WTC11 (cell line): Measurements from ENCODE around the gene AFF3. TPM values are rescaled to one million over a fixed set of nuclear protein-coding genes. Genes with fewer than 3 reads are reported as not detected.

Source experiments
- ATAC-seq: fragments of 200-7000 bp; cut with Tn5 transposase; 2 replicates; pipeline ENCODE4 v1.10.0; 2021; ENCODE audit warnings: mild to moderate bottlenecking, moderate library complexity
- CTCF ChIA-PET: fragments of 300-600 bp; sonication (Branson Sonifier 250); formaldehyde crosslinking; loops from one replicate; lab custom pipeline; 2021; ENCODE audit warnings: antibody characterized with exemption; lab: Charles Lee
- POLR2A ChIA-PET: fragments of 350-600 bp; sonication (Branson Sonifier 250); formaldehyde crosslinking; loops from one replicate; lab custom pipeline; 2021; ENCODE audit warnings: antibody characterized with exemption; lab: Charles Lee
- DNase-seq: peaks from one replicate; pipeline ENCODE4 v3.0.0; 2021; ENCODE audit warnings: low spot score
- H3K27ac Mint-ChIP-seq: 2 replicates; pipeline ENCODE4 v1.8.0; 2021; ENCODE audit warnings: mixed read lengths
- H3K27me3 Mint-ChIP-seq: 2 replicates; pipeline ENCODE4 v1.8.0; 2021; ENCODE audit warnings: low read depth, mild to moderate bottlenecking, moderate library complexity, mixed read lengths
- H3K36me3 Mint-ChIP-seq: 2 replicates; pipeline ENCODE4 v1.8.0; 2021; ENCODE audit warnings: mixed read lengths
- H3K4me1 Mint-ChIP-seq: 2 replicates; pipeline ENCODE4 v1.8.0; 2022; ENCODE audit warnings: mixed read lengths
- H3K4me3 Mint-ChIP-seq: 2 replicates; pipeline ENCODE4 v1.8.0; 2021; ENCODE audit warnings: mild to moderate bottlenecking, moderate library complexity, mixed read lengths
- H3K9me3 Mint-ChIP-seq: 2 replicates; pipeline ENCODE4 v1.8.0; 2021; ENCODE audit warnings: mixed read lengths
- AR ChIP-seq: fragments of 250-450 bp; sonication (Bioruptor Pico); IDR thresholded peaks from 2 replicates; pipeline ENCODE4 v1.9.0; 2021; ENCODE audit warnings: mild to moderate bottlenecking
- ESRRA ChIP-seq: sonication (generic); formaldehyde crosslinking; IDR thresholded peaks from 2 replicates; pipeline ENCODE4 v1.8.1; 2022; ENCODE audit warnings: mild to moderate bottlenecking, missing genetic modification reagents, borderline replicate concordance
- FOXJ3 ChIP-seq: sonication (generic); formaldehyde crosslinking; IDR thresholded peaks from 2 replicates; pipeline ENCODE4 v1.9.0; 2021; ENCODE audit warnings: missing genetic modification reagents, mild to moderate bottlenecking, borderline replicate concordance
- FOXP1 ChIP-seq: sonication (generic); formaldehyde crosslinking; IDR thresholded peaks from 2 replicates; pipeline ENCODE4 v1.8.0; 2022; ENCODE audit warnings: missing genetic modification reagents, mild to moderate bottlenecking, moderate library complexity, borderline replicate concordance
- GABPB1 ChIP-seq: sonication (generic); formaldehyde crosslinking; IDR thresholded peaks from 2 replicates; pipeline ENCODE4 v1.8.1; 2023; ENCODE audit warnings: mild to moderate bottlenecking, missing genetic modification reagents
- GRHL2 ChIP-seq: fragments of 250-450 bp; sonication (Bioruptor Pico); IDR thresholded peaks from 2 replicates; pipeline ENCODE4 v1.8.0; 2022; ENCODE audit warnings: mild to moderate bottlenecking, moderate library complexity; ENCODE audit not compliant: insufficient replicate concordance, severe bottlenecking
- GTF2I ChIP-seq: fragments of 250-450 bp; sonication (Bioruptor Pico); conservative IDR thresholded peaks from 2 replicates; pipeline ENCODE4 v1.4.0; 2021; ENCODE audit warnings: mild to moderate bottlenecking
- IRF1 ChIP-seq: sonication (generic); formaldehyde crosslinking; IDR thresholded peaks from 2 replicates; pipeline ENCODE4 v1.8.0; 2023; ENCODE audit warnings: missing genetic modification reagents
- JAZF1 ChIP-seq: fragments of 250-450 bp; sonication (Bioruptor Pico); IDR thresholded peaks from 2 replicates; pipeline ENCODE4 v1.9.0; 2021; ENCODE audit warnings: moderate library complexity, mild to moderate bottlenecking, inconsistent platforms
- MYBL2 ChIP-seq: sonication (generic); formaldehyde crosslinking; IDR thresholded peaks from 2 replicates; pipeline ENCODE4 v1.8.1; 2023; ENCODE audit warnings: mild to moderate bottlenecking, moderate library complexity, missing genetic modification reagents
- NFE2L1 ChIP-seq: sonication (generic); formaldehyde crosslinking; IDR thresholded peaks from 2 replicates; pipeline ENCODE4 v1.8.1; 2023; ENCODE audit warnings: missing genetic modification reagents
- NFYB ChIP-seq: sonication (generic); formaldehyde crosslinking; conservative IDR thresholded peaks from 2 replicates; pipeline ENCODE4 v1.8.0; 2022; ENCODE audit warnings: low read depth, missing genetic modification reagents
- PRRX2 ChIP-seq: fragments of 250-450 bp; sonication (Bioruptor Pico); IDR thresholded peaks from 2 replicates; pipeline ENCODE4 v1.8.0; 2021; ENCODE audit warnings: mild to moderate bottlenecking
- SMAD4 ChIP-seq: sonication (generic); formaldehyde crosslinking; IDR thresholded peaks from 2 replicates; pipeline ENCODE4 v1.8.0; 2022; ENCODE audit warnings: mild to moderate bottlenecking, missing genetic modification reagents
- SP1 ChIP-seq: sonication (generic); formaldehyde crosslinking; conservative IDR thresholded peaks from 2 replicates; pipeline ENCODE4 v1.8.1; 2022; ENCODE audit warnings: missing genetic modification reagents
- TCF7 ChIP-seq: sonication (generic); formaldehyde crosslinking; IDR thresholded peaks from 2 replicates; pipeline ENCODE4 v1.8.0; 2022; ENCODE audit warnings: mild to moderate bottlenecking, low read depth, missing genetic modification reagents, moderate library complexity
- TEAD1 ChIP-seq: sonication (generic); formaldehyde crosslinking; IDR thresholded peaks from 2 replicates; pipeline ENCODE4 v1.8.0; 2022; ENCODE audit warnings: mild to moderate bottlenecking, missing genetic modification reagents
- TEAD4 ChIP-seq: sonication (generic); formaldehyde crosslinking; IDR thresholded peaks from 2 replicates; pipeline ENCODE4 v1.8.0; 2022; ENCODE audit warnings: mild to moderate bottlenecking, missing genetic modification reagents
- ZBTB21 ChIP-seq: sonication (generic); formaldehyde crosslinking; IDR thresholded peaks from 2 replicates; pipeline ENCODE4 v1.8.1; 2023; ENCODE audit warnings: mild to moderate bottlenecking, missing genetic modification reagents, borderline replicate concordance
- ZMAT4 ChIP-seq: fragments of 250-450 bp; sonication (Bioruptor Pico); IDR thresholded peaks from 2 replicates; pipeline ENCODE4 v1.9.0; 2021; ENCODE audit warnings: mild to moderate bottlenecking
- ZNF121 ChIP-seq: sonication (generic); formaldehyde crosslinking; IDR thresholded peaks from 2 replicates; pipeline ENCODE4 v1.8.0; 2023; ENCODE audit warnings: missing genetic modification reagents
- ZNF138 ChIP-seq: sonication (generic); formaldehyde crosslinking; conservative IDR thresholded peaks from 2 replicates; pipeline ENCODE4 v1.8.1; 2022; ENCODE audit warnings: mild to moderate bottlenecking, moderate library complexity, missing genetic modification reagents
- total RNA-seq: library from RNA; stranded (reverse); gene quantifications from 3 replicates; pipeline ENCODE4 v1.2.3, GENCODE V29; 2021
- TF ChIP-seq, protein P1 (sequence below): fragments of 250-450 bp; sonication (Bioruptor Pico); IDR thresholded peaks from 2 replicates; pipeline ENCODE4 v1.9.0; 2021; ENCODE audit warnings: mild to moderate bottlenecking, borderline replicate concordance
- TF ChIP-seq, protein P2 (sequence below): sonication (generic); formaldehyde crosslinking; IDR thresholded peaks from 2 replicates; pipeline ENCODE4 v1.8.0; 2022; ENCODE audit warnings: mild to moderate bottlenecking, missing genetic modification reagents
- TF ChIP-seq, protein P3 (sequence below): fragments of 250-450 bp; sonication (Bioruptor Pico); IDR thresholded peaks from 2 replicates; pipeline ENCODE4 v2.1.2; 2022; ENCODE audit warnings: mild to moderate bottlenecking, moderate library complexity

AFF3 gene
- total RNA-seq, 1 experiment from 2014 or later, result 1.2 TPM

DNA sequence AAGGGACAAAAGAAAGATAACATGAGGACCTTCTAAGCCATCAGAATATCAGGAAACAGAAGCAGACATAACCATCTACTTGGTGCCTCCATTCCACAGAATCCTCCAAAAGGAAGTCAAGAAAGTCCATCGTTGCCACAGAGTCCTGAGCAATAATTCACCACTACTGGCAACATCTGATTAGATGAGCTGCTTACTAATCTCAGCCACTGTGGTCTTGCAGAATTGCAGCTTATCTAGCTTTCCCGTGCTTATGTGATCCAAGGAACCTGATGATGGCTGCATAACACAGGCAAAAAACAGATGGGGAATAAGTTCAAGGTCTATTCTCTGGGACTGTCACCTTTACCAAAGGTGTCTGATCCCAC lies 278.5 kb downstream of the AFF3 start:
- Mint-ChIP-seq H3K9me3 (no peaks in the 10 kb centered on the region), H3K27ac (no peak overlapping the region), H3K36me3 (no peaks in the 10 kb centered on the region), H3K27me3 (no peaks in the 10 kb centered on the region), H3K4me1 (no peaks in the 10 kb centered on the region), H3K4me3 (no peak overlapping the region)
- POLR2A ChIA-PET, result no interaction called here
- ATAC-seq (no peak), DNase-seq (no peak)
- CTCF ChIA-PET, result no interaction called here
- TF ChIP-seq IRF1 (CRISPR knock-in tag) (no peak), GABPB1 (CRISPR knock-in tag) (no peak), NFYB (CRISPR knock-in tag) (no peak), FOXJ3 (CRISPR knock-in tag) (no peak), NFE2L1 (CRISPR knock-in tag) (no peak), TEAD4 (CRISPR knock-in tag) (no peak), FOXP1 (no peak), GRHL2 (CRISPR knock-in tag) (no peak), MYBL2 (CRISPR knock-in tag) (no peak), PRRX2 (CRISPR knock-in tag) (no peak), GTF2I (CRISPR knock-in tag) (no peak), SMAD4 (CRISPR knock-in tag) (no peak), ZNF138 (CRISPR knock-in tag) (no peak), TCF7 (CRISPR knock-in tag) (no peak)
- TF ChIP-seq, protein P1, sequence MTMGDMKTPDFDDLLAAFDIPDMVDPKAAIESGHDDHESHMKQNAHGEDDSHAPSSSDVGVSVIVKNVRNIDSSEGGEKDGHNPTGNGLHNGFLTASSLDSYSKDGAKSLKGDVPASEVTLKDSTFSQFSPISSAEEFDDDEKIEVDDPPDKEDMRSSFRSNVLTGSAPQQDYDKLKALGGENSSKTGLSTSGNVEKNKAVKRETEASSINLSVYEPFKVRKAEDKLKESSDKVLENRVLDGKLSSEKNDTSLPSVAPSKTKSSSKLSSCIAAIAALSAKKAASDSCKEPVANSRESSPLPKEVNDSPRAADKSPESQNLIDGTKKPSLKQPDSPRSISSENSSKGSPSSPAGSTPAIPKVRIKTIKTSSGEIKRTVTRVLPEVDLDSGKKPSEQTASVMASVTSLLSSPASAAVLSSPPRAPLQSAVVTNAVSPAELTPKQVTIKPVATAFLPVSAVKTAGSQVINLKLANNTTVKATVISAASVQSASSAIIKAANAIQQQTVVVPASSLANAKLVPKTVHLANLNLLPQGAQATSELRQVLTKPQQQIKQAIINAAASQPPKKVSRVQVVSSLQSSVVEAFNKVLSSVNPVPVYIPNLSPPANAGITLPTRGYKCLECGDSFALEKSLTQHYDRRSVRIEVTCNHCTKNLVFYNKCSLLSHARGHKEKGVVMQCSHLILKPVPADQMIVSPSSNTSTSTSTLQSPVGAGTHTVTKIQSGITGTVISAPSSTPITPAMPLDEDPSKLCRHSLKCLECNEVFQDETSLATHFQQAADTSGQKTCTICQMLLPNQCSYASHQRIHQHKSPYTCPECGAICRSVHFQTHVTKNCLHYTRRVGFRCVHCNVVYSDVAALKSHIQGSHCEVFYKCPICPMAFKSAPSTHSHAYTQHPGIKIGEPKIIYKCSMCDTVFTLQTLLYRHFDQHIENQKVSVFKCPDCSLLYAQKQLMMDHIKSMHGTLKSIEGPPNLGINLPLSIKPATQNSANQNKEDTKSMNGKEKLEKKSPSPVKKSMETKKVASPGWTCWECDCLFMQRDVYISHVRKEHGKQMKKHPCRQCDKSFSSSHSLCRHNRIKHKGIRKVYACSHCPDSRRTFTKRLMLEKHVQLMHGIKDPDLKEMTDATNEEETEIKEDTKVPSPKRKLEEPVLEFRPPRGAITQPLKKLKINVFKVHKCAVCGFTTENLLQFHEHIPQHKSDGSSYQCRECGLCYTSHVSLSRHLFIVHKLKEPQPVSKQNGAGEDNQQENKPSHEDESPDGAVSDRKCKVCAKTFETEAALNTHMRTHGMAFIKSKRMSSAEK (CRISPR knock-in tag), result no peak

DNA sequence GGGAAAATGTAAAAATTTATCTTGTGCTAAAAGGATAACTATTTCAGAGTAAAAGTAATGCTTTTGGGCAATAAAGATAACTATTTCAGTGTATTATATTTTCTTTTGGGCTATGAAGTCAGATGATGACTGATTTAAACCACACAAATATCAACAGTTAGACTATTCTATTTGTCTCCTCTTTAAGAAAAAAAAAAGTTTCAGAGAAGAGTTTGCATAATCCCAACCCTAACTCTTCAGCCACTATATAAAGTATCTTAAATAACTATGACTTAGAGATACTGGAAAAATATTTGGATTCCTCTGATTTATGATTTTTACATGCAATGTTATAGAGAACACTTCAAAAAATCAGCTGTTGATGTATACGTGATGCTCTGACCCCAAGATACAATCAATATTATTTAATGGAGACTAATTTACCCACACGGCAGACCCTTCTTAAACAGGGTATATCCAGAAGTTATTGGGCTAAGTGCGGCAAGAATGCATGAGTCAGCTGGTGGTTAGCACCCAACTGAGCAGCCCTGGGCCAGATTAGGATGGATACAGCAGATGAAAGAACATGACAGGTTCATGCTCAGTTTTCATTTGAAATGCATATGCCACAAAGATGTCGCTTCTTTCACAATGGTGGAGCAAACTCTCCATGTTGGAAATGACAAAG lies 279.0 kb downstream of the AFF3 start:
- H3K4me3 Mint-ChIP-seq, result no peak overlapping the region
- H3K4me1 Mint-ChIP-seq, result no peaks in the 10 kb centered on the region
- no peak overlapping the region for H3K27ac Mint-ChIP-seq
- H3K36me3 Mint-ChIP-seq, result no peaks in the 10 kb centered on the region
- TF ChIP-seq JAZF1 (CRISPR knock-in tag), result no peak
- TF ChIP-seq ZNF121, result no peak
- CTCF ChIA-PET, result no interaction called here
- DNase-seq (no peak), ATAC-seq (no peak)
- POLR2A ChIA-PET, result no interaction called here
- no peaks in the 10 kb centered on the region for H3K27me3 Mint-ChIP-seq
- no peaks in the 10 kb centered on the region for H3K9me3 Mint-ChIP-seq

DNA sequence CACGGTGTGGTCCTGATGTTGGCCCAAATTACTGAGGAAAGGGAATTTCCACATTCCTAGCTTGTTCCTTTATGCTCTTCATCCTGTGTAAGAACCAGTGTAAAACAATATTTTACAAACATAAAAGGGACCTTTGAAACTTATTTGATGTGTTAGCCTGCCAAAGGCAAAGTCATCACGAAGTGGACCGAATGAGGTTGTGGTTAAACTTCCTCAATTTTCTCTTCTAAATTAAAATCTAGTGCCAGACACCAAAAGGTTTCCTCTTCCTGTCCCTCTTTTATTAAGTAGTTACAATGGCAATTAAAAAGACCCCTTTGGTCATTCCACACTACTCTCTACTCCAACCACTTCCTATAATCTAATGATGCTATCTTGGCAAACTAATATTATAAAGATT lies 279.8 kb downstream of the AFF3 start:
- Mint-ChIP-seq H3K4me1 (no peaks in the 10 kb centered on the region), H3K27ac (no peak overlapping the region), H3K4me3 (no peak overlapping the region), H3K27me3 (no peaks in the 10 kb centered on the region), H3K9me3 (no peaks in the 10 kb centered on the region), H3K36me3 (no peaks in the 10 kb centered on the region)
- ChIA-PET POLR2A (no interaction called here), CTCF (no interaction called here)
- no peak for ATAC-seq
- DNase-seq, result no peak
- TF ChIP-seq ZBTB21 (CRISPR knock-in tag) (no peak), SP1 (CRISPR knock-in tag) (no peak), ZMAT4 (no peak), ESRRA (CRISPR knock-in tag) (no peak), GRHL2 (CRISPR knock-in tag) (no peak), TEAD1 (CRISPR knock-in tag) (no peak), AR (CRISPR knock-in tag) (no peak)
- TF ChIP-seq, protein P2, sequence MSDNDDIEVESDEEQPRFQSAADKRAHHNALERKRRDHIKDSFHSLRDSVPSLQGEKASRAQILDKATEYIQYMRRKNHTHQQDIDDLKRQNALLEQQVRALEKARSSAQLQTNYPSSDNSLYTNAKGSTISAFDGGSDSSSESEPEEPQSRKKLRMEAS (CRISPR knock-in tag), result no peak
- TF ChIP-seq, protein P3, sequence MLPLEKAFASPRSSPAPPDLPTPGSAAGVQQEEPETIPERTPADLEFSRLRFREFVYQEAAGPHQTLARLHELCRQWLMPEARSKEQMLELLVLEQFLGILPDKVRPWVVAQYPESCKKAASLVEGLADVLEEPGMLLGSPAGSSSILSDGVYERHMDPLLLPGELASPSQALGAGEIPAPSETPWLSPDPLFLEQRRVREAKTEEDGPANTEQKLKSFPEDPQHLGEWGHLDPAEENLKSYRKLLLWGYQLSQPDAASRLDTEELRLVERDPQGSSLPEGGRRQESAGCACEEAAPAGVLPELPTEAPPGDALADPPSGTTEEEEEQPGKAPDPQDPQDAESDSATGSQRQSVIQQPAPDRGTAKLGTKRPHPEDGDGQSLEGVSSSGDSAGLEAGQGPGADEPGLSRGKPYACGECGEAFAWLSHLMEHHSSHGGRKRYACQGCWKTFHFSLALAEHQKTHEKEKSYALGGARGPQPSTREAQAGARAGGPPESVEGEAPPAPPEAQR (CRISPR knock-in tag), result no peak
